Neural progenitor cell (in vitro differentiated cells): Measurements from ENCODE around the gene AREG. TPM values are rescaled to one million over a fixed set of nuclear protein-coding genes. Genes with fewer than 3 reads are reported as not detected.

Source experiments
- DNase-seq: peaks from one replicate; pipeline ENCODE4 v3.0.0-alpha.2; 2016; ENCODE audit warnings: low spot score
- H2AFZ ChIP-seq: fragments of 200-600 bp; sonication (generic); replicated peaks from 2 replicates; pipeline ENCODE4 v1.6.1; 2016; ENCODE audit warnings: antibody characterized with exemption
- H3F3A ChIP-seq: fragments of 200-600 bp; sonication (generic); 2 replicates; pipeline ENCODE4 v1.6.1; 2016; ENCODE audit warnings: antibody characterized with exemption, low read depth
- H3K27ac ChIP-seq: fragments of 200-600 bp; sonication (generic); 2 replicates; pipeline ENCODE4 v1.5.1; 2016; ENCODE audit warnings: mild to moderate bottlenecking
- H3K27me3 ChIP-seq: fragments of 200-600 bp; sonication (generic); 2 replicates; pipeline ENCODE4 v1.6.1; 2016; ENCODE audit warnings: mild to moderate bottlenecking, moderate library complexity
- H3K36me3 ChIP-seq: fragments of 200-600 bp; sonication (generic); 2 replicates; pipeline ENCODE4 v1.5.1; 2016
- H3K4me1 ChIP-seq: fragments of 200-600 bp; sonication (generic); 2 replicates; pipeline ENCODE4 v1.6.1; 2016; ENCODE audit warnings: mixed run types
- H3K4me2 ChIP-seq: fragments of 200-600 bp; sonication (generic); 2 replicates; pipeline ENCODE4 v1.6.1; 2016
- H3K4me3 ChIP-seq: fragments of 200-600 bp; sonication (generic); 2 replicates; pipeline ENCODE4 v1.5.1; 2016
- H3K79me2 ChIP-seq: fragments of 200-600 bp; sonication (generic); 2 replicates; pipeline ENCODE4 v1.6.1; 2016; ENCODE audit warnings: low read depth
- H3K9ac ChIP-seq: fragments of 200-600 bp; sonication (generic); 2 replicates; pipeline ENCODE4 v1.6.1; 2016
- H3K9me3 ChIP-seq: fragments of 200-600 bp; sonication (generic); 2 replicates; pipeline ENCODE4 v1.5.1; 2016; ENCODE audit warnings: low read depth
- H4K20me1 ChIP-seq: fragments of 200-600 bp; sonication (generic); 2 replicates; pipeline ENCODE4 v1.6.1; 2016; ENCODE audit warnings: low read depth
- H3K27ac Mint-ChIP-seq: 3 replicates; pipeline ENCODE4 v1.8.0; 2021; ENCODE audit warnings: mixed read lengths
- H3K27me3 Mint-ChIP-seq: 2 replicates; pipeline ENCODE4 v1.8.0; 2022; ENCODE audit warnings: low read depth, mild to moderate bottlenecking, inconsistent platforms, moderate library complexity, mixed read lengths; ENCODE audit not compliant: insufficient read depth
- H3K36me3 Mint-ChIP-seq: 3 replicates; pipeline ENCODE4 v1.8.0; 2021; ENCODE audit warnings: mixed read lengths
- H3K4me1 Mint-ChIP-seq: 3 replicates; pipeline ENCODE4 v1.8.0; 2021; ENCODE audit warnings: mixed read lengths
- H3K4me3 Mint-ChIP-seq: 3 replicates; pipeline ENCODE4 v1.8.0; 2021; ENCODE audit warnings: mild to moderate bottlenecking, moderate library complexity, mixed read lengths
- H3K9me3 Mint-ChIP-seq: 3 replicates; pipeline ENCODE4 v1.8.0; 2020; ENCODE audit warnings: mixed read lengths
- CTCF ChIP-seq: fragments of 200-600 bp; sonication (generic); IDR thresholded peaks from 2 replicates; pipeline ENCODE4 v1.5.1; 2017; ENCODE audit warnings: antibody characterized with exemption, mild to moderate bottlenecking
- EZH2 ChIP-seq: fragments of 200-600 bp; sonication (generic); IDR thresholded peaks from 2 replicates; pipeline ENCODE4 v1.6.1; 2017; ENCODE audit warnings: antibody characterized with exemption, mild to moderate bottlenecking, moderate library complexity
- EZH2phosphoT487 ChIP-seq: fragments of 200-600 bp; sonication (generic); IDR thresholded peaks from 2 replicates; pipeline ENCODE4 v1.6.1; 2017; ENCODE audit warnings: antibody characterized with exemption
- total RNA-seq: library from RNA; depleted of rRNA; stranded (reverse); fragments of >200 nt; gene quantifications from 2 replicates; pipeline ENCODE4 v1.2.3, GENCODE V29; 2015; ENCODE audit warnings: low replicate concordance

Gene AREG
- total RNA-seq, 1 donor from 2014 or later: not detected

DNA sequence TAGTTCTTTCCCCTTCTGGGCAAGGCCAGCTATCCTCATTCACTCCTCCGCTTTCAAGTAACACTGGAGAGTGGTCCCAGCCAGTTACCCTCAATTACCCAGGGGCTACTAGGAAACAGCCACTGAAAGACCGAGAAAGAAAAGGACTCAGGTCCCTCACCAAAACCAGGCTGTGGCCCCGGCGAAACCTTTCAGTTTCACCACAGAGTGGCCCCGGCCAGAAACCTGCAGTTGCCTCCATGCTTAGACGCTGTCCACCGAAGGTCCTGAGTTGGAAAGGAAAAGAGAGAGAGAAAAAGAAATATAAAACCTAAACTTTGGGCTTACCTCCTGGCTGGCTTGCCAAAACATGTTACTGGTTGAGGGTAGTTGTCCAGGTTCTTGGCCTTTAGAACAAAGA, 5.0 kb upstream of the AREG start:
- H3F3A ChIP-seq: no peaks in the 10 kb centered on the region
- no peaks in the 10 kb centered on the region for H3K9me3 ChIP-seq
- H3K4me3 ChIP-seq: no peak overlapping the region
- H3K27ac ChIP-seq: no peak overlapping the region
- no peak overlapping the region for H2AFZ ChIP-seq
- H3K4me1 ChIP-seq: no peaks in the 10 kb centered on the region
- no peak for DNase-seq
- peaks cover 25% of the 10 kb centered on the region for H3K27me3 ChIP-seq
- Mint-ChIP-seq H3K4me3 (no peak overlapping the region), H3K4me1 (no peaks in the 10 kb centered on the region), H3K9me3 (no peaks in the 10 kb centered on the region), H3K27ac (no peak overlapping the region), H3K36me3 (no peaks in the 10 kb centered on the region), H3K27me3 (peaks cover 7% of the 10 kb centered on the region)
- H3K36me3 ChIP-seq: no peaks in the 10 kb centered on the region
- H3K79me2 ChIP-seq: no peaks in the 10 kb centered on the region
- TF ChIP-seq EZH2: no peak
- TF ChIP-seq EZH2phosphoT487: no peak
- TF ChIP-seq CTCF: no peak
- no peaks in the 10 kb centered on the region for H4K20me1 ChIP-seq
- H3K4me2 ChIP-seq: no peak overlapping the region
- no peak overlapping the region for H3K9ac ChIP-seq

GRCh38 chr4:74440356-74440755, 4.6 kb upstream of the AREG start:
- Histone ChIP-seq H3K4me2 (no peak overlapping the region), H3K79me2 (no peaks in the 10 kb centered on the region), H3K27ac (no peak overlapping the region), H3K27me3 (peaks cover 29% of the 10 kb centered on the region), H2AFZ (no peak overlapping the region), H3K9me3 (no peaks in the 10 kb centered on the region), H3F3A (no peaks in the 10 kb centered on the region), H3K4me3 (no peak overlapping the region), H3K9ac (no peak overlapping the region), H3K36me3 (no peaks in the 10 kb centered on the region), H4K20me1 (no peaks in the 10 kb centered on the region), H3K4me1 (no peaks in the 10 kb centered on the region)
- no peak overlapping the region for H3K27ac Mint-ChIP-seq
- H3K36me3 Mint-ChIP-seq: no peaks in the 10 kb centered on the region
- TF ChIP-seq CTCF (no peak), EZH2phosphoT487 (no peak), EZH2 (no peak)
- no peaks in the 10 kb centered on the region for H3K9me3 Mint-ChIP-seq
- no peak overlapping the region for H3K4me3 Mint-ChIP-seq
- DNase-seq: no peak
- peaks cover 5% of the 10 kb centered on the region for H3K27me3 Mint-ChIP-seq
- no peaks in the 10 kb centered on the region for H3K4me1 Mint-ChIP-seq

GRCh38 chr4:74441744-74442143, 3.2 kb upstream of the AREG start:
- peaks cover 8% of the 10 kb centered on the region for H3K27me3 Mint-ChIP-seq

More at GRCh38 chr4:74441744-74442143, 3.2 kb upstream of the AREG start:
- no peaks in the 10 kb centered on the region for H3K79me2 ChIP-seq
- no peak overlapping the region for H3K4me3 ChIP-seq
- Mint-ChIP-seq H3K9me3 (no peaks in the 10 kb centered on the region), H3K4me3 (no peak overlapping the region), H3K4me1 (no peaks in the 10 kb centered on the region), H3K27ac (no peak overlapping the region), H3K36me3 (no peaks in the 10 kb centered on the region)
- peaks cover 43% of the 10 kb centered on the region for H3K27me3 ChIP-seq
- H2AFZ ChIP-seq: no peak overlapping the region
- H3K4me2 ChIP-seq: no peak overlapping the region
- no peak for TF ChIP-seq CTCF
- no peak for TF ChIP-seq EZH2phosphoT487
- no peak for TF ChIP-seq EZH2
- DNase-seq: no peak
- H3K4me1 ChIP-seq: no peaks in the 10 kb centered on the region
- no peaks in the 10 kb centered on the region for H4K20me1 ChIP-seq
- no peak overlapping the region for H3K9ac ChIP-seq
- H3K36me3 ChIP-seq: no peaks in the 10 kb centered on the region
- no peaks in the 10 kb centered on the region for H3F3A ChIP-seq
- H3K9me3 ChIP-seq: no peaks in the 10 kb centered on the region
- H3K27ac ChIP-seq: no peak overlapping the region
